Eye (tissue), 1 donor: ENCODE results near the gene DNALI1.

Experiments used
- DNase-seq: peaks from one replicate; pipeline ENCODE4 v3.0.0-alpha.2; 2015

Gene DNALI1

DNA sequence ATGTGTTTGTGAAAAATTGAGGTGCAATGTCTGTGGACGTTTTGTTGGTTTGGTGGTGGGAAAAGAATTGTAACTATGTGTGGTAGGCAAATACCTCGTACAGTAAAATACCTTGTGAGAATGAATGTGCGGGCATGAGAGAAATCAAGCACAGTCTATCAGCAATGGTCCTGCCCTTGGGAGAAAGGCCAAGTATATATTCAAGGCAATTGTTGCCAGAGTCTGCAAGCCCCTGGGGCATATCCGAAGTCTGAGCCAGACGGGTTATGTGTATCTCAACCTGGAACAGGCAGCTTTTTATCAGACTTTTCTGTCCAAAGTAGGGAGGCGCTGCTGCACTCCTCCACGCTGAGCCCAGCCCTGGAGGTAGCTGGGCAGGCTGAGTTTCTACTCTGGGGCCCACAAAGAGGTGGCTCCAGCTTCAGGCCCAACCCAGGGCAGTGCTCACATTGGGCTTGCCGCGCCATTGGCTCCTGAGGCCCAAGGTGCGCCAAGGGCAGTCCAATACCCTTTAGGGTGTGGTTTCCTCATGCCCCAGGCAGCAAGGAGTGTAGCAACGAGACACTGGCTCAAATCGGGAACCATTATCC lies 48.4 kb downstream of the DNALI1 start:
- DNase-seq = no peak

- no peak for DNase-seq
Measured at GRCh38 chr1:37605806-37606474, 49.2 kb downstream of the DNALI1 start.

- DNase-seq = no peak
Measured at GRCh38 chr1:37606481-37607263, 49.9 kb downstream of the DNALI1 start.

GRCh38 chr1:37609002-37609401 lies 52.3 kb downstream of the DNALI1 start:
- DNase-seq = no peak

- DNase-seq = no peak
Measured at GRCh38 chr1:37609994-37610393, 53.3 kb downstream of the DNALI1 start.

- DNase-seq = no peak
Measured at GRCh38 chr1:37612186-37612585, 55.4 kb downstream of the DNALI1 start.

GRCh38 chr1:37614105-37614504 lies 57.4 kb downstream of the DNALI1 start:
- DNase-seq = no peak

- no peak for DNase-seq
Measured at GRCh38 chr1:37616330-37616729, 59.6 kb downstream of the DNALI1 start.
